H9 (cell line): ENCODE measurements around the gene BFSP2. TPM values are rescaled to one million over a fixed set of nuclear protein-coding genes. Genes with fewer than 3 reads are reported as not detected.

Source experiments
- DNase-seq: peaks from one replicate; pipeline ENCODE4 v3.0.0-alpha.2; 2017
- H2AFZ ChIP-seq: one replicate; pipeline ENCODE4 v1.6.1; 2013; ENCODE audit warnings: mild to moderate bottlenecking, low read length, control low read depth, moderate library complexity
- H2AK5ac ChIP-seq: 2 replicates; pipeline ENCODE4 v1.6.1; 2013; ENCODE audit warnings: low read length, control low read depth, mixed read lengths; ENCODE audit not compliant: insufficient read length
- H2BK120ac ChIP-seq: one replicate; pipeline ENCODE4 v1.6.1; 2013; ENCODE audit warnings: low read depth, mild to moderate bottlenecking, low read length, control low read depth, inconsistent platforms; ENCODE audit not compliant: poor library complexity, severe bottlenecking
- H2BK12ac ChIP-seq: 2 replicates; pipeline ENCODE4 v1.6.1; 2013; ENCODE audit warnings: low read length, control low read depth, mixed read lengths, low read depth; ENCODE audit not compliant: insufficient read length
- H2BK15ac ChIP-seq: 2 replicates; pipeline ENCODE4 v1.6.1; 2013; ENCODE audit warnings: low read depth, low read length, control low read depth
- H2BK20ac ChIP-seq: one replicate; pipeline ENCODE4 v1.6.1; 2013; ENCODE audit warnings: low read depth, mild to moderate bottlenecking, low read length, control low read depth, inconsistent platforms; ENCODE audit not compliant: poor library complexity, severe bottlenecking
- H2BK5ac ChIP-seq: 2 replicates; pipeline ENCODE4 v1.6.1; 2013; ENCODE audit warnings: low read length, control low read depth, mixed read lengths; ENCODE audit not compliant: insufficient read length
- H3K14ac ChIP-seq: 2 replicates; pipeline ENCODE4 v1.6.1; 2013; ENCODE audit warnings: low read length, control low read depth; ENCODE audit not compliant: insufficient read depth
- H3K18ac ChIP-seq: 2 replicates; pipeline ENCODE4 v1.6.1; 2013; ENCODE audit warnings: low read depth, mild to moderate bottlenecking, mixed read lengths, low read length, control low read depth; ENCODE audit not compliant: insufficient read length
- H3K23ac ChIP-seq: 2 replicates; pipeline ENCODE4 v1.6.1; 2013; ENCODE audit warnings: low read length, control low read depth, mixed read lengths, low read depth; ENCODE audit not compliant: insufficient read length
- H3K23me2 ChIP-seq: 2 replicates; pipeline ENCODE4 v1.6.1; 2013; ENCODE audit warnings: low read depth, mild to moderate bottlenecking, mixed read lengths, low read length, control low read depth; ENCODE audit not compliant: insufficient read length, poor library complexity, severe bottlenecking
- H3K27ac ChIP-seq: 2 replicates; pipeline ENCODE4 v1.5.1; 2013; ENCODE audit warnings: low read length, control low read depth, mixed read lengths, low read depth; ENCODE audit not compliant: insufficient read length
- H3K27me3 ChIP-seq: 2 replicates; pipeline ENCODE4 v1.6.1; 2013; ENCODE audit warnings: low read length, control low read depth, inconsistent platforms; ENCODE audit not compliant: insufficient read depth
- H3K4ac ChIP-seq: 2 replicates; pipeline ENCODE4 v1.6.1; 2013; ENCODE audit warnings: low read depth, mild to moderate bottlenecking, control low read depth, inconsistent platforms, low read length, moderate library complexity
- H3K4me1 ChIP-seq: 2 replicates; pipeline ENCODE4 v1.6.1; 2013; ENCODE audit warnings: low read length, control low read depth, inconsistent platforms; ENCODE audit not compliant: insufficient read depth
- H3K4me2 ChIP-seq: 2 replicates; pipeline ENCODE4 v1.6.1; 2013; ENCODE audit warnings: low read length, control low read depth, mixed read lengths; ENCODE audit not compliant: insufficient read length, insufficient read depth
- H3K56ac ChIP-seq: 2 replicates; pipeline ENCODE4 v1.6.1; 2013; ENCODE audit warnings: low read depth, mild to moderate bottlenecking, mixed read lengths, low read length, control low read depth; ENCODE audit not compliant: insufficient read length
- H3K79me1 ChIP-seq: 2 replicates; pipeline ENCODE4 v1.6.1; 2013; ENCODE audit warnings: low read depth, mild to moderate bottlenecking, moderate library complexity, low read length, control low read depth, inconsistent platforms; ENCODE audit not compliant: insufficient read depth, poor library complexity, severe bottlenecking
- H3K79me2 ChIP-seq: 2 replicates; pipeline ENCODE4 v1.6.1; 2013; ENCODE audit warnings: low read length, control low read depth, inconsistent platforms; ENCODE audit not compliant: insufficient read depth
- H3K9ac ChIP-seq: 2 replicates; pipeline ENCODE4 v1.6.1; 2013; ENCODE audit warnings: low read length, control low read depth, mixed read lengths; ENCODE audit not compliant: insufficient read length; ENCODE audit errors: extremely low read depth
- H3K9me3 ChIP-seq: one replicate; pipeline ENCODE4 v1.6.1; 2013; ENCODE audit warnings: low read depth, low read length, inconsistent platforms; ENCODE audit not compliant: control insufficient read depth
- H3T11ph ChIP-seq: one replicate; pipeline ENCODE4 v1.6.1; 2013; ENCODE audit warnings: mild to moderate bottlenecking, low read length, control low read depth, inconsistent platforms
- H4K20me1 ChIP-seq: one replicate; pipeline ENCODE4 v1.6.1; 2013; ENCODE audit not compliant: control insufficient read depth, insufficient read length, insufficient read depth
- H4K5ac ChIP-seq: 2 replicates; pipeline ENCODE4 v1.6.1; 2013; ENCODE audit warnings: low read depth, mild to moderate bottlenecking, mixed read lengths, low read length, control low read depth; ENCODE audit not compliant: insufficient read length
- H4K8ac ChIP-seq: replicated peaks from 2 replicates; pipeline ENCODE4 v1.6.1; 2013; ENCODE audit warnings: low read length, control low read depth, mixed read lengths, low read depth; ENCODE audit not compliant: insufficient read length
- H4K91ac ChIP-seq: 2 replicates; pipeline ENCODE4 v1.6.1; 2013; ENCODE audit warnings: low read depth, mild to moderate bottlenecking, moderate library complexity, mixed read lengths, low read length, control low read depth; ENCODE audit not compliant: insufficient read length
- H3K27ac Mint-ChIP-seq, 3 experiments: 2 replicates in 2 of 3; 3 replicates in 1 of 3; pipeline ENCODE4 v1.8.0; 2020 to 2021; ENCODE audit warnings: mixed read lengths in 3 of 3, mild to moderate bottlenecking in 1 of 3, moderate library complexity in 1 of 3
- H3K27me3 Mint-ChIP-seq: 2 replicates; pipeline ENCODE4 v1.8.0; 2021; ENCODE audit warnings: low read depth, mild to moderate bottlenecking, moderate library complexity, mixed read lengths
- H3K36me3 Mint-ChIP-seq, 3 experiments: 2 replicates in 2 of 3; 3 replicates in 1 of 3; pipeline ENCODE4 v1.8.0; 2020 to 2021; ENCODE audit warnings: low read depth in 3 of 3, mixed read lengths in 3 of 3; ENCODE audit not compliant: insufficient read depth in 1 of 3
- H3K4me1 Mint-ChIP-seq, 2 experiments: 2 replicates each; pipeline ENCODE4 v1.8.0; 2020; ENCODE audit warnings: mixed read lengths in 2 of 2
- H3K4me3 Mint-ChIP-seq, 2 experiments: 2 replicates in 1 of 2; 3 replicates in 1 of 2; pipeline ENCODE4 v1.8.0; 2020 to 2021; ENCODE audit warnings: mild to moderate bottlenecking in 2 of 2, mixed read lengths in 2 of 2, moderate library complexity in 1 of 2
- H3K9me3 Mint-ChIP-seq, 2 experiments: 2 replicates in 1 of 2; 3 replicates in 1 of 2; pipeline ENCODE4 v1.8.0; 2020; ENCODE audit warnings: mild to moderate bottlenecking in 2 of 2, mixed read lengths in 2 of 2, moderate library complexity in 1 of 2
- WGBS: extraction: QIAGEN DNeasy Blood & Tissue Kit; methylation state at CpG from one replicate; pipeline ENCODE4 v1.1.7; 2013; ENCODE audit warnings: missing lambda C conversion rate, low lambda C conversion rate, mixed read lengths; ENCODE audit not compliant: insufficient read length; ENCODE audit errors: extremely low coverage; 5-methylcytosine and 5-hydroxymethylcytosine counted together
- total RNA-seq: library from RNA; stranded (reverse); gene quantifications from 2 replicates; pipeline ENCODE4 v1.2.1, GENCODE V29; 2021
- TF ChIP-seq, protein P1 (sequence below): fragments of 200-600 bp; sonication (generic); conservative IDR thresholded peaks from 3 replicates; pipeline ENCODE4 v1.8.0; 2021; ENCODE audit warnings: antibody characterized with exemption, mild to moderate bottlenecking

BFSP2 gene
- total RNA-seq, 1 experiment from 2014 or later, result not detected

DNA sequence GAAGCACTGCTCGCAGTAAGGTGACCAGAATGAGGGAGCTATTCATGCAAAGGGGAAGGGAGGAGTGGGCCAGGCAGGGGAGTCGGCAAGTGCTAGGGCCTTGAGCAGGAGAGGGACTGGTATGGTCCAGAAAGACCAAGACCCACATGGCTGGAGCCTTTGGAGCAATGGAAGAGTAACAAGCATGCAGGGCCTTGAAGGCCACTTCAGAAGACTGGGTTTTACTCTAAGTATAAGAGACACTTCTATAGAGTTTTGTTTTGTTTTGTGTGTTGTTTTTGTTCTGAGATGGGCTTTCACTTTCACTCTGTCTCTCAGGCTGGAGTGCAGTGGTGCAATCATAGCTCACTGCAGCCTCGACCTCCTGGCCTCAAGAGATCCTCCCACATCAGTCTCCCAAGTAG is 42.0 kb downstream of the BFSP2 start:
- H3T11ph ChIP-seq, result no peak overlapping the region
- H3K4me2 ChIP-seq, result no peak overlapping the region
- H4K8ac ChIP-seq, result no peak overlapping the region
- no peak overlapping the region for H3K9ac ChIP-seq
- H3K27ac ChIP-seq, result no peak overlapping the region
- H3K27me3 ChIP-seq, result no peaks in the 10 kb centered on the region
- H4K5ac ChIP-seq, result no peak overlapping the region
- no peak overlapping the region for H2BK20ac ChIP-seq
- TF ChIP-seq, protein P1, sequence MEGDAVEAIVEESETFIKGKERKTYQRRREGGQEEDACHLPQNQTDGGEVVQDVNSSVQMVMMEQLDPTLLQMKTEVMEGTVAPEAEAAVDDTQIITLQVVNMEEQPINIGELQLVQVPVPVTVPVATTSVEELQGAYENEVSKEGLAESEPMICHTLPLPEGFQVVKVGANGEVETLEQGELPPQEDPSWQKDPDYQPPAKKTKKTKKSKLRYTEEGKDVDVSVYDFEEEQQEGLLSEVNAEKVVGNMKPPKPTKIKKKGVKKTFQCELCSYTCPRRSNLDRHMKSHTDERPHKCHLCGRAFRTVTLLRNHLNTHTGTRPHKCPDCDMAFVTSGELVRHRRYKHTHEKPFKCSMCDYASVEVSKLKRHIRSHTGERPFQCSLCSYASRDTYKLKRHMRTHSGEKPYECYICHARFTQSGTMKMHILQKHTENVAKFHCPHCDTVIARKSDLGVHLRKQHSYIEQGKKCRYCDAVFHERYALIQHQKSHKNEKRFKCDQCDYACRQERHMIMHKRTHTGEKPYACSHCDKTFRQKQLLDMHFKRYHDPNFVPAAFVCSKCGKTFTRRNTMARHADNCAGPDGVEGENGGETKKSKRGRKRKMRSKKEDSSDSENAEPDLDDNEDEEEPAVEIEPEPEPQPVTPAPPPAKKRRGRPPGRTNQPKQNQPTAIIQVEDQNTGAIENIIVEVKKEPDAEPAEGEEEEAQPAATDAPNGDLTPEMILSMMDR, result no peak
- no peak overlapping the region for H2BK120ac ChIP-seq
- H2BK12ac ChIP-seq, result no peak overlapping the region
- no peak overlapping the region for H3K18ac ChIP-seq
- no peaks in the 10 kb centered on the region for H4K20me1 ChIP-seq
- H3K9me3 ChIP-seq, result no peaks in the 10 kb centered on the region
- Mint-ChIP-seq H3K27me3 (no peaks in the 10 kb centered on the region), H3K4me1 (no peaks in the 10 kb centered on the region), H3K9me3 (peaks cover 4 to 6% of the 10 kb centered on the region in 2 experiments; a peak in 3 of 5 replicates), H3K36me3 (no peaks in the 10 kb centered on the region), H3K4me3 (no peak overlapping the region), H3K27ac (no peak overlapping the region)
- H2AFZ ChIP-seq, result no peak overlapping the region
- no peaks in the 10 kb centered on the region for H3K23me2 ChIP-seq
- no peak for DNase-seq
- H3K79me2 ChIP-seq, result no peaks in the 10 kb centered on the region
- H2BK5ac ChIP-seq, result no peak overlapping the region
- no CpG with 5 or more reads among the region's 3 CpGs for WGBS
- H3K56ac ChIP-seq, result no peak overlapping the region
- no peak overlapping the region; the same call in 1 of the 2 replicates for H3K14ac ChIP-seq
- H3K4me1 ChIP-seq, result no peaks in the 10 kb centered on the region
- no peak overlapping the region for H3K23ac ChIP-seq
- no peak overlapping the region for H2AK5ac ChIP-seq
- H2BK15ac ChIP-seq, result no peak overlapping the region
- H3K4ac ChIP-seq, result no peak overlapping the region
- no peaks in the 10 kb centered on the region for H3K79me1 ChIP-seq
- no peak overlapping the region for H4K91ac ChIP-seq
